ENCODE measurements around the gene DGKI.

The DGKI gene

GRCh38 chr7:137635874-137636273 lies 210.9 kb downstream of the DGKI start:
- Mint-ChIP-seq H3K9me3 (ENCODE audit: low read depth) (no peaks in the 10 kb centered on the region), H3K27me3 (no peaks in the 10 kb centered on the region), H3K4me3 (no peak overlapping the region), H3K27ac (no peak overlapping the region), H3K4me1 (ENCODE audit: low read depth) (no peaks in the 10 kb centered on the region), H3K36me3 (no peaks in the 10 kb centered on the region)

GRCh38 chr7:137635132-137635531 lies 211.6 kb downstream of the DGKI start:
- Mint-ChIP-seq H3K36me3 (no peaks in the 10 kb centered on the region), H3K4me3 (no peak overlapping the region), H3K27ac (no peak overlapping the region), H3K4me1 (ENCODE audit: low read depth) (no peaks in the 10 kb centered on the region), H3K9me3 (ENCODE audit: low read depth) (no peaks in the 10 kb centered on the region), H3K27me3 (peaks cover 2% of the 10 kb centered on the region)

- no peaks in the 10 kb centered on the region for H3K9me3 Mint-ChIP-seq (ENCODE audit: low read depth)
- H3K4me1 Mint-ChIP-seq (ENCODE audit: low read depth): no peaks in the 10 kb centered on the region
- no peaks in the 10 kb centered on the region for H3K36me3 Mint-ChIP-seq
- no peak overlapping the region for H3K4me3 Mint-ChIP-seq
- no peak overlapping the region for H3K27ac Mint-ChIP-seq
- peaks cover 2% of the 10 kb centered on the region for H3K27me3 Mint-ChIP-seq
Observed at GRCh38 chr7:137634356-137634755, 212.4 kb downstream of the DGKI start.

- no peaks in the 10 kb centered on the region for H3K36me3 Mint-ChIP-seq
- peaks cover 2% of the 10 kb centered on the region for H3K27me3 Mint-ChIP-seq
- H3K9me3 Mint-ChIP-seq (ENCODE audit: low read depth): no peaks in the 10 kb centered on the region
- H3K4me3 Mint-ChIP-seq: no peak overlapping the region
- H3K27ac Mint-ChIP-seq: no peak overlapping the region
- H3K4me1 Mint-ChIP-seq (ENCODE audit: low read depth): no peaks in the 10 kb centered on the region
Observed at GRCh38 chr7:137633133-137633532, 213.6 kb downstream of the DGKI start.

- Mint-ChIP-seq H3K36me3 (no peaks in the 10 kb centered on the region), H3K27ac (no peak overlapping the region), H3K4me1 (ENCODE audit: low read depth) (no peaks in the 10 kb centered on the region), H3K9me3 (ENCODE audit: low read depth) (no peaks in the 10 kb centered on the region), H3K4me3 (no peak overlapping the region), H3K27me3 (peaks cover 10% of the 10 kb centered on the region)
Observed at GRCh38 chr7:137628216-137628615, 218.6 kb downstream of the DGKI start.

- H3K9me3 Mint-ChIP-seq (ENCODE audit: low read depth): no peaks in the 10 kb centered on the region
- no peaks in the 10 kb centered on the region for H3K4me1 Mint-ChIP-seq (ENCODE audit: low read depth)
- peaks cover 10% of the 10 kb centered on the region for H3K27me3 Mint-ChIP-seq
- H3K27ac Mint-ChIP-seq: no peak overlapping the region
- no peak overlapping the region for H3K4me3 Mint-ChIP-seq
- H3K36me3 Mint-ChIP-seq: no peaks in the 10 kb centered on the region
Observed at GRCh38 chr7:137626469-137627067, 220.2 kb downstream of the DGKI start.

- no peaks in the 10 kb centered on the region for H3K9me3 Mint-ChIP-seq (ENCODE audit: low read depth)
- H3K4me1 Mint-ChIP-seq (ENCODE audit: low read depth): no peaks in the 10 kb centered on the region
- peaks cover 9% of the 10 kb centered on the region for H3K27me3 Mint-ChIP-seq
- H3K27ac Mint-ChIP-seq: no peak overlapping the region
- H3K36me3 Mint-ChIP-seq: no peaks in the 10 kb centered on the region
- no peak overlapping the region for H3K4me3 Mint-ChIP-seq
Observed at GRCh38 chr7:137625197-137625596, 221.6 kb downstream of the DGKI start.

GRCh38 chr7:137619181-137619580 lies 227.6 kb downstream of the DGKI start:
- Mint-ChIP-seq H3K4me1 (ENCODE audit: low read depth) (no peaks in the 10 kb centered on the region), H3K36me3 (no peaks in the 10 kb centered on the region), H3K27me3 (no peaks in the 10 kb centered on the region), H3K4me3 (no peak overlapping the region), H3K9me3 (ENCODE audit: low read depth) (no peaks in the 10 kb centered on the region), H3K27ac (no peak overlapping the region)

GRCh38 chr7:137618748-137619147 lies 228.0 kb downstream of the DGKI start:
- H3K36me3 Mint-ChIP-seq: no peaks in the 10 kb centered on the region
- no peaks in the 10 kb centered on the region for H3K9me3 Mint-ChIP-seq (ENCODE audit: low read depth)

GRCh38 chr7:137613006-137613525 lies 233.7 kb downstream of the DGKI start:
- no peaks in the 10 kb centered on the region for H3K4me1 Mint-ChIP-seq (ENCODE audit: low read depth)
- H3K4me3 Mint-ChIP-seq: no peak overlapping the region
- no peaks in the 10 kb centered on the region for H3K36me3 Mint-ChIP-seq
- no peaks in the 10 kb centered on the region for H3K9me3 Mint-ChIP-seq (ENCODE audit: low read depth)
- H3K27me3 Mint-ChIP-seq: no peaks in the 10 kb centered on the region
- H3K27ac Mint-ChIP-seq: no peak overlapping the region

More at GRCh38 chr7:137618748-137619147, 228.0 kb downstream of the DGKI start:
- H3K27me3 Mint-ChIP-seq: no peaks in the 10 kb centered on the region
- H3K4me1 Mint-ChIP-seq (ENCODE audit: low read depth): no peaks in the 10 kb centered on the region
- H3K27ac Mint-ChIP-seq: no peak overlapping the region
- no peak overlapping the region for H3K4me3 Mint-ChIP-seq

- Mint-ChIP-seq H3K4me3 (no peak overlapping the region), H3K27ac (no peak overlapping the region), H3K27me3 (no peaks in the 10 kb centered on the region), H3K36me3 (no peaks in the 10 kb centered on the region), H3K4me1 (ENCODE audit: low read depth) (no peaks in the 10 kb centered on the region), H3K9me3 (ENCODE audit: low read depth) (no peaks in the 10 kb centered on the region)
Observed at GRCh38 chr7:137611606-137612005, 235.2 kb downstream of the DGKI start.

- H3K9me3 Mint-ChIP-seq (ENCODE audit: low read depth): no peaks in the 10 kb centered on the region
- H3K27ac Mint-ChIP-seq: no peak overlapping the region
- peaks cover 3% of the 10 kb centered on the region for H3K27me3 Mint-ChIP-seq
- no peaks in the 10 kb centered on the region for H3K36me3 Mint-ChIP-seq
- H3K4me3 Mint-ChIP-seq: no peak overlapping the region
- H3K4me1 Mint-ChIP-seq (ENCODE audit: low read depth): no peaks in the 10 kb centered on the region
Observed at GRCh38 chr7:137609500-137609899, 237.3 kb downstream of the DGKI start.

GRCh38 chr7:137606061-137606674 lies 240.6 kb downstream of the DGKI start:
- Mint-ChIP-seq H3K4me3 (no peak overlapping the region), H3K4me1 (ENCODE audit: low read depth) (no peaks in the 10 kb centered on the region), H3K9me3 (ENCODE audit: low read depth) (no peaks in the 10 kb centered on the region), H3K27ac (no peak overlapping the region), H3K27me3 (peaks cover 3% of the 10 kb centered on the region), H3K36me3 (no peaks in the 10 kb centered on the region)

GRCh38 chr7:137603043-137603442 lies 243.7 kb downstream of the DGKI start:
- H3K4me1 Mint-ChIP-seq (ENCODE audit: low read depth): no peaks in the 10 kb centered on the region
- peaks cover 3% of the 10 kb centered on the region for H3K27me3 Mint-ChIP-seq

GRCh38 chr7:137601642-137602041 lies 245.1 kb downstream of the DGKI start:
- Mint-ChIP-seq H3K4me1 (ENCODE audit: low read depth) (no peaks in the 10 kb centered on the region), H3K36me3 (no peaks in the 10 kb centered on the region), H3K27ac (no peak overlapping the region), H3K4me3 (no peak overlapping the region), H3K9me3 (ENCODE audit: low read depth) (no peaks in the 10 kb centered on the region), H3K27me3 (peaks cover 3% of the 10 kb centered on the region)

More at GRCh38 chr7:137603043-137603442, 243.7 kb downstream of the DGKI start:
- Mint-ChIP-seq H3K27ac (no peak overlapping the region), H3K36me3 (no peaks in the 10 kb centered on the region), H3K9me3 (ENCODE audit: low read depth) (no peaks in the 10 kb centered on the region), H3K4me3 (no peak overlapping the region)

GRCh38 chr7:137597856-137598255 lies 248.9 kb downstream of the DGKI start:
- H3K36me3 Mint-ChIP-seq: no peaks in the 10 kb centered on the region
- no peak overlapping the region for H3K4me3 Mint-ChIP-seq
- H3K27me3 Mint-ChIP-seq: no peaks in the 10 kb centered on the region
- no peaks in the 10 kb centered on the region for H3K9me3 Mint-ChIP-seq (ENCODE audit: low read depth)
- no peaks in the 10 kb centered on the region for H3K4me1 Mint-ChIP-seq (ENCODE audit: low read depth)
- no peak overlapping the region for H3K27ac Mint-ChIP-seq

Measured in activated naive CD8-positive, alpha-beta T cell (primary cell).